Fibroblast of lung (primary cell): ENCODE results near the gene UST. TPM values are rescaled to one million over a fixed set of nuclear protein-coding genes. Genes with fewer than 3 reads are reported as not detected.

Source experiments
- DNase-seq, 2 donors: peaks; one replicate each; pipeline versions ENCODE4 v3.0.0 to v3.0.0-alpha.2; 2010; ENCODE audit warnings: low read depth in 2 of 2
- H2AFZ ChIP-seq: 2 replicates; pipeline ENCODE4 v1.5.1; 2012; ENCODE audit warnings: low read length, control low read depth, inconsistent platforms
- H3K27ac ChIP-seq: 2 replicates; pipeline ENCODE4 v1.5.1; 2011; ENCODE audit warnings: low read length, control low read depth; ENCODE audit not compliant: insufficient read depth
- H3K27me3 ChIP-seq: 2 replicates; pipeline ENCODE4 v1.5.1; 2011; ENCODE audit warnings: mild to moderate bottlenecking, low read length; ENCODE audit not compliant: control insufficient read depth, insufficient read depth
- H3K36me3 ChIP-seq: 2 replicates; pipeline ENCODE4 v1.5.1; 2011; ENCODE audit warnings: low read length; ENCODE audit not compliant: control insufficient read depth, insufficient read depth
- H3K4me1 ChIP-seq: 2 replicates; pipeline ENCODE4 v1.5.1; 2011; ENCODE audit warnings: low read length; ENCODE audit not compliant: control insufficient read depth, insufficient read depth; ENCODE audit errors: extremely low read depth
- H3K4me2 ChIP-seq: 2 replicates; pipeline ENCODE4 v1.5.1; 2011; ENCODE audit warnings: low read length, control low read depth; ENCODE audit not compliant: insufficient read depth; ENCODE audit errors: extremely low read depth
- H3K4me3 ChIP-seq, 4 experiments: fragments of 200-600 bp in 1 of 4; sonication (generic) in 1 of 4; replicated peaks in 1 of 4; 2 replicates each; pipeline ENCODE4 v1.5.1; 2011 to 2016; ENCODE audit warnings: low read length in 4 of 4, low read depth in 3 of 4, mild to moderate bottlenecking in 3 of 4, control low read depth in 2 of 4, inconsistent platforms in 1 of 4, mixed read lengths in 1 of 4; ENCODE audit not compliant: insufficient read depth in 1 of 4; ENCODE audit errors: control extremely low read depth in 1 of 4
- H3K79me2 ChIP-seq: 2 replicates; pipeline ENCODE4 v1.5.1; 2012; ENCODE audit warnings: mild to moderate bottlenecking, low read length, inconsistent platforms; ENCODE audit not compliant: control insufficient read depth, insufficient read depth
- H3K9ac ChIP-seq: 2 replicates; pipeline ENCODE4 v1.5.1; 2011; ENCODE audit warnings: mild to moderate bottlenecking, low read length, control low read depth; ENCODE audit not compliant: insufficient read depth
- H3K9me3 ChIP-seq: 2 replicates; pipeline ENCODE4 v1.5.1; 2012; ENCODE audit warnings: low read depth, low read length; ENCODE audit not compliant: control insufficient read depth, insufficient read depth
- H4K20me1 ChIP-seq: 2 replicates; pipeline ENCODE4 v1.5.1; 2011; ENCODE audit warnings: low read length; ENCODE audit not compliant: control insufficient read depth, insufficient read depth; ENCODE audit errors: extremely low read depth
- CTCF ChIP-seq, 2 donors: IDR thresholded peaks in 1 of 2; conservative IDR thresholded peaks in 1 of 2; 1 replicate in 1 of 2; 2 replicates in 1 of 2; pipeline ENCODE4 v1.5.1; 2011 to 2012; ENCODE audit warnings: low read length in 2 of 2, control low read depth in 1 of 2, inconsistent platforms in 1 of 2, low read depth in 1 of 2, mild to moderate bottlenecking in 1 of 2
- EZH2 ChIP-seq: IDR thresholded peaks from 2 replicates; pipeline ENCODE4 v1.5.1; 2012; ENCODE audit warnings: low read length, control low read depth, mild to moderate bottlenecking; ENCODE audit errors: missing control alignments
- polyA plus RNA-seq, 2 donors: library from polyadenylated mRNA; depleted of rRNA in 1 of 2; stranded (reverse) in 1 of 2; unstranded in 1 of 2; fragments of >200 nt; gene quantifications; 2 replicates each; pipeline ENCODE4 v1.2.1, GENCODE V29; 2011 to 2012; ENCODE audit warnings: missing spikeins in 1 of 2
- total RNA-seq: library from RNA; depleted of rRNA; stranded (reverse); fragments of >200 nt; gene quantifications from 2 replicates; pipeline ENCODE4 v1.2.1, GENCODE V29; 2014

Gene UST
- total and polyA plus RNA-seq, 2 donors (not counting 1 experiment from before 2014, with no cell fraction given) = 6.8 to 19.5 TPM

- Histone ChIP-seq H4K20me1 (no peaks in the 10 kb centered on the region), H3K9me3 (no peaks in the 10 kb centered on the region), H3K9ac (no peak overlapping the region), H3K27ac (no peak overlapping the region), H3K36me3 (no peaks in the 10 kb centered on the region), H2AFZ (no peak overlapping the region), H3K4me3 (no peak overlapping the region), H3K27me3 (no peaks in the 10 kb centered on the region), H3K4me2 (no peak overlapping the region), H3K79me2 (no peaks in the 10 kb centered on the region), H3K4me1 (no peaks in the 10 kb centered on the region)
- no peak for DNase-seq
- TF ChIP-seq CTCF (conservative IDR thresholded peaks at IDR 0.05 in 1 of 2, IDR thresholded peaks at IDR 0.05 in 1 of 2; ENCODE audit: low read depth in 1 of 2, low read length in 2 of 2) (no peak), EZH2 (no peak)
Measured at GRCh38 chr6:148959008-148959407, 212.2 kb downstream of the UST start.

GRCh38 chr6:148959501-148959900 lies 212.7 kb downstream of the UST start:
- Histone ChIP-seq H3K9ac (no peak overlapping the region), H2AFZ (no peak overlapping the region), H3K4me2 (no peak overlapping the region), H3K4me1 (no peaks in the 10 kb centered on the region), H3K4me3 (no peak overlapping the region), H3K27me3 (no peaks in the 10 kb centered on the region), H3K36me3 (no peaks in the 10 kb centered on the region), H3K9me3 (no peaks in the 10 kb centered on the region), H3K79me2 (no peaks in the 10 kb centered on the region), H3K27ac (no peak overlapping the region), H4K20me1 (no peaks in the 10 kb centered on the region)
- TF ChIP-seq CTCF (conservative IDR thresholded peaks at IDR 0.05 in 1 of 2, IDR thresholded peaks at IDR 0.05 in 1 of 2; ENCODE audit: low read depth in 1 of 2, low read length in 2 of 2) (no peak), EZH2 (no peak)
- no peak for DNase-seq

- Histone ChIP-seq H4K20me1 (no peaks in the 10 kb centered on the region), H3K79me2 (no peaks in the 10 kb centered on the region), H3K9me3 (no peaks in the 10 kb centered on the region), H3K9ac (no peak overlapping the region), H3K27ac (no peak overlapping the region), H2AFZ (no peak overlapping the region), H3K4me2 (no peak overlapping the region), H3K4me1 (peaks cover 2% of the 10 kb centered on the region), H3K27me3 (no peaks in the 10 kb centered on the region), H3K36me3 (no peaks in the 10 kb centered on the region), H3K4me3 (no peak overlapping the region)
- DNase-seq = no peak
- TF ChIP-seq EZH2 = no peak
- TF ChIP-seq CTCF (conservative IDR thresholded peaks at IDR 0.05 in 1 of 2, IDR thresholded peaks at IDR 0.05 in 1 of 2; ENCODE audit: low read depth in 1 of 2, low read length in 2 of 2) = no peak
Measured at GRCh38 chr6:148962854-148963515, 216.2 kb downstream of the UST start.
